Osteocyte (in vitro differentiated cells): ENCODE results near the gene CHGA. TPM values are rescaled to one million over a fixed set of nuclear protein-coding genes. Genes with fewer than 3 reads are reported as not detected.

Experiments used
- DNase-seq: peaks from one replicate; pipeline ENCODE4 v3.0.0; 2021; ENCODE audit warnings: mixed read lengths; ENCODE audit not compliant: unreplicated experiment; ENCODE audit errors: extremely low spot score
- H3K27ac Mint-ChIP-seq: one replicate; pipeline ENCODE4 v1.8.0; 2021; ENCODE audit warnings: mild to moderate bottlenecking, mixed read lengths; ENCODE audit not compliant: unreplicated experiment
- H3K27me3 Mint-ChIP-seq: one replicate; pipeline ENCODE4 v1.8.0; 2021; ENCODE audit warnings: mixed read lengths; ENCODE audit not compliant: unreplicated experiment
- H3K36me3 Mint-ChIP-seq: one replicate; pipeline ENCODE4 v1.8.0; 2021; ENCODE audit warnings: mixed read lengths; ENCODE audit not compliant: unreplicated experiment
- H3K4me1 Mint-ChIP-seq: one replicate; pipeline ENCODE4 v1.8.0; 2021; ENCODE audit warnings: mixed read lengths; ENCODE audit not compliant: unreplicated experiment
- H3K4me3 Mint-ChIP-seq: one replicate; pipeline ENCODE4 v1.8.0; 2021; ENCODE audit warnings: mild to moderate bottlenecking, moderate library complexity, mixed read lengths; ENCODE audit not compliant: unreplicated experiment
- H3K9me3 Mint-ChIP-seq: one replicate; pipeline ENCODE4 v1.8.0; 2021; ENCODE audit warnings: mixed read lengths; ENCODE audit not compliant: unreplicated experiment
- total RNA-seq: library from RNA; stranded (reverse); gene quantifications from 2 replicates; pipeline ENCODE4 v1.2.1, GENCODE V29; 2021
- TF ChIP-seq, protein P1 (sequence below): fragments of 200-600 bp; sonication (generic); IDR thresholded peaks from 2 replicates; pipeline ENCODE4 v1.5.0; 2021; ENCODE audit warnings: antibody characterized with exemption, mild to moderate bottlenecking, moderate library complexity

CHGA gene
- total RNA-seq, 1 donor from 2014 or later, result 0.27 TPM

DNA sequence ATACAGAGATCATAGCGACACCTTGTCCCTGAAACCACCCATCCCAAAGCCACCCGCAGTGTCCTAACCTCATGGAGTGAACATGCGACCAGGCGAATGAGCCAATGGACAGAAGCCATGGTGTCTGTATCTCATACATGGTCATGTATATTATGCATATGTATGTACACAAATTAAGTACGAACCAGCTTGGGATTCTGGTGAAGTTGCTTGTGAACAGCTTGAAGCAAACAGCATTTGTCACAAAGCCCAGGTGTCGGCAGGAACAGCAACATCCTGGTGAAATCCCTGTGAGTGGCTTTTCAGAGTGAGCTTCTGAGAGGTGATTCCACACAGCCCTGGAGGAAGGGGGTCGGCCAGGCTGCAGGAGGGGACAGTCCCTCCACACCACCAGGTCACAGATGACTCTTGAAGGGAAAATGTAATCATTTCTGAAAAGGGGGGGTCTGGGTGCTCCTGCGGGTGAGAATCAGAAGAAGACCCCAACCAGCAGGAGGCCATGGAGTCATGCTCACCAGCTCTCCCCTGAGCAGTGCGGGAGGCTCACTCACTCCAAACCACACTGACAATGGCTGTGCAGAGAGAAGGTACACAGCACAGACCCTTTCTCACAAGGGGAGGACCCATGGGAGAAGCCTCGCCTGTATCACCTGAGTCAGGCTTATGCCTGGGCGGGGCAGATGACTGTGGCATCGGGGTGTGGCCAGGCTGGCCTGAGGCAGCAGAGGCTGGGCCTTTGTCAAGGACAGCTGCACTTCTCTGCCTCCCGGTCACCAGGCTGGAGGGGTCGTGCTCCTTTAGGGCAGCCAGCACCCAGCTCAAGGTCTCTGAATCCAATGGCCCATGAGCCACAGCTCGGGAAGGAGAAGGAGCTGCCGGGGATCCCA is 14.3 kb downstream of the CHGA start:
- H3K27ac Mint-ChIP-seq, result no peak overlapping the region

DNA sequence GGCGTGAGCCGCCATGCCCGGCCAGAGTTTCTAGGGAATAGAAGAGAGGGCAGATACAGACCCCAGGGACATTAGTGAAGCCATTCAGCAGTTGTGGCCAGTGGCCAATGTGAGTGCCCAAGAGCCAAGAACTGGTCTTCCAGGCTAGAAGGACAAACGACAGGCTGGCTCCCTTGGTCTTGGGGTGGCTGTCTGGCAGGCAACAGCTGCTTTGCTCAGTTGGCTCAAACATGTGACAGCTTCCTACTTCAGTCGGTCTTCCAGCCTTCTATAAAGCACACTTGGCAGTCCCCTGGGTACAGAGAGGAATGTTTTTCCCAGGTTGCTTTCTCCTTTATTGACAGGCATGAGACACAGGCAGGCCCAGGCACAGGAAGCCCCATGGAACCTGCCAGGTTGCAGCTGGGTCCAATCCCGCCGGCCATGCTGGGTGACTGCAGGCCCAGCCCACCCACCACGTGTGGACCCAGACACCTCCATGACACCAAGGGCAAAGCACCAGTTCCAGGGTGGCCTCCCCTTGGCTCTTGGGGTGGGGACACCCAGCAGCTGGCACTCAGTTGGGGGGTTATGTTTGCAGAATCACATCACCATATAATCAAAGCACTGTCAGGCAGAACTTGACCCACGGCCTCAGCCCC is 15.4 kb downstream of the CHGA start:
- Mint-ChIP-seq H3K9me3 (no peaks in the 10 kb centered on the region), H3K27me3 (no peaks in the 10 kb centered on the region), H3K4me3 (no peak overlapping the region), H3K36me3 (no peaks in the 10 kb centered on the region), H3K27ac (no peak overlapping the region), H3K4me1 (no peaks in the 10 kb centered on the region)
- DNase-seq, result no peak
- TF ChIP-seq, protein P1, sequence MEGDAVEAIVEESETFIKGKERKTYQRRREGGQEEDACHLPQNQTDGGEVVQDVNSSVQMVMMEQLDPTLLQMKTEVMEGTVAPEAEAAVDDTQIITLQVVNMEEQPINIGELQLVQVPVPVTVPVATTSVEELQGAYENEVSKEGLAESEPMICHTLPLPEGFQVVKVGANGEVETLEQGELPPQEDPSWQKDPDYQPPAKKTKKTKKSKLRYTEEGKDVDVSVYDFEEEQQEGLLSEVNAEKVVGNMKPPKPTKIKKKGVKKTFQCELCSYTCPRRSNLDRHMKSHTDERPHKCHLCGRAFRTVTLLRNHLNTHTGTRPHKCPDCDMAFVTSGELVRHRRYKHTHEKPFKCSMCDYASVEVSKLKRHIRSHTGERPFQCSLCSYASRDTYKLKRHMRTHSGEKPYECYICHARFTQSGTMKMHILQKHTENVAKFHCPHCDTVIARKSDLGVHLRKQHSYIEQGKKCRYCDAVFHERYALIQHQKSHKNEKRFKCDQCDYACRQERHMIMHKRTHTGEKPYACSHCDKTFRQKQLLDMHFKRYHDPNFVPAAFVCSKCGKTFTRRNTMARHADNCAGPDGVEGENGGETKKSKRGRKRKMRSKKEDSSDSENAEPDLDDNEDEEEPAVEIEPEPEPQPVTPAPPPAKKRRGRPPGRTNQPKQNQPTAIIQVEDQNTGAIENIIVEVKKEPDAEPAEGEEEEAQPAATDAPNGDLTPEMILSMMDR, result no peak

More for the DNA sequence above, 14.3 kb downstream of the CHGA start:
- Mint-ChIP-seq H3K4me1 (no peaks in the 10 kb centered on the region), H3K27me3 (no peaks in the 10 kb centered on the region), H3K36me3 (no peaks in the 10 kb centered on the region), H3K9me3 (no peaks in the 10 kb centered on the region), H3K4me3 (no peak overlapping the region)
- TF ChIP-seq, protein P1, result no peak
- DNase-seq, result no peak

DNA sequence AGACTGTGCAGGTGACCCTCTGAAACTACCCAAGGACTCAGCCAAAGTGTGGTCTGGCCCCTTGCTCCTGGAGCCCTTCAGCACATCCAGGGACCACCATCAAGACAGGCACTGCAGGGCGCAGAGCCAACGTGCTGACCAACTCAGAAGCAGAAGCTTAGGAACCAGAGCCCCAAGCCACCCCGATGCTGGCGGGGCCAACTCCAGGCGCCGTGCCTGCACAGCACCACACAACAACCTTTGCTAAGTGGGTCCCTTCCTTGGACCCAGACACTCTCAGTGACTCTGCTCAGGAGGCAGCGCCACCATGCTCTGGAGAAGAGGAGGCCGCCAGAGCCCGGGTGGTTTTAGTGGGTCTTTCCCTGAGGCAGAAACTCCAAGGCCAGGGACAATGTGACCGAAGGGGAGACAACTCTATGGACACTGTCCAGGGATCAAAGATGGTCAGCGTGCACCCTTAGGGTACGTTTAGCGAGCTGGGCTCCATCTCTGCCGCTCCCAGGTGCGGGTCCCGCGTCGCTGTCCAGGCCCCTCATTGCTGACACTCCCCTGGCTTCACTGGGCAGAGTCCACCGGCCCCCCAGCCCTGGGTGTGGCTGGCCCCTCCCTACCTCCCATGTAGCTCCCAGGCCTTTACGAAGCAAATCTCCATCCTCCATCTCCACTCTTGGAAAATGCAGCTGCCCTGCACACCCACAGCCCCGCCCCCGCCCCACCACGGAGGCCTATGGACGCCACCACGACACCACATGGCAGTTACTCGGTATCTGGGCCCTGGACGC is 16.1 kb downstream of the CHGA start:
- Mint-ChIP-seq H3K4me1 (no peaks in the 10 kb centered on the region), H3K4me3 (no peak overlapping the region), H3K27ac (no peak overlapping the region), H3K27me3 (no peaks in the 10 kb centered on the region), H3K9me3 (no peaks in the 10 kb centered on the region), H3K36me3 (no peaks in the 10 kb centered on the region)
- DNase-seq, result no peak
- TF ChIP-seq, protein P1, result no peak

DNA sequence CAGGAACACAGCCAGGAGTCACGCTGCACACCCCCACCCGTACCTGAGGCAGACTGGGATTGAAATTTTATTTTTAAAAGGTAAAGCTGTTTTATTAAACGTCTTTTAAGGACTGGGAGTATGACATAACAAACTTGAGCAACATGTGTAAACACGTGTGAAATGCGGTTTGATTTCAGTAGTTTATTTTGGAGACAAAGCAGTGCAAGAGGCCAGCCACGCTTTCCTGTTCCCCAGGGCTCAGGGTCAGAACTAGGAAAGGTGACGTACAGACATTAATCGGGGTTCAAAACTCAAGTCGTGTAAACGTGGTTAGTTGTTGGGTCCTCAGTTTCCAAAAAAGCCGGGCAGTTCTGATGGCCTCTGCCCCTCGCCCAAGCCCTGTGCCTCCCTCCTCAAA is 16.7 kb downstream of the CHGA start:
- TF ChIP-seq, protein P1, result no peak
- Mint-ChIP-seq H3K36me3 (no peaks in the 10 kb centered on the region), H3K4me3 (no peak overlapping the region), H3K4me1 (no peaks in the 10 kb centered on the region), H3K9me3 (no peaks in the 10 kb centered on the region), H3K27ac (no peak overlapping the region), H3K27me3 (no peaks in the 10 kb centered on the region)
- no peak for DNase-seq
